DLD1 (cell line): ENCODE data around the gene ENAH.

Experiments used
- in situ Hi-C: cut with HindIII; loops from 2 replicates; pipeline ENCODE4 v1.10.0; 2017; ENCODE audit warnings: low sequenced_read_pairs

The ENAH gene

GRCh38 chr1:225445639-225446594 lies 207.0 kb downstream of the ENAH start:
- in situ Hi-C loops: loop anchor here (5.0 kb wide), 1 partner anchor 106 kb away; no protein-coding TSS in a partner anchor

GRCh38 chr1:225442123-225442505 lies 210.8 kb downstream of the ENAH start:
- in situ Hi-C loops: no loop called here

GRCh38 chr1:225441314-225442122 lies 211.4 kb downstream of the ENAH start:
- in situ Hi-C loops: no loop called here

- in situ Hi-C loops: no loop called here
These were observed 212.3 kb downstream of the ENAH start for GRCh38 chr1:225440380-225441221.

- in situ Hi-C loops: no loop called here
These were observed 215.0 kb downstream of the ENAH start for GRCh38 chr1:225437710-225438437.
